ENCODE results near the gene SRSF9. TPM values are rescaled to one million over a fixed set of nuclear protein-coding genes. Genes with fewer than 3 reads are reported as not detected.
A peak's percentile ranks its signal among the peaks of the same experiment; 100 is the strongest.

Gene SRSF9
- total and polyA plus RNA-seq, 2 donors (not counting 1 experiment from before 2014, with no cell fraction given): 96.3 to 157 TPM

- no peak overlapping the region for H2AFZ ChIP-seq (ENCODE audit: insufficient read depth, low read depth, low read length, poor library complexity, severe bottlenecking)
- no peak overlapping the region for H3K27ac ChIP-seq (ENCODE audit: low read length in 2 of 2)
- peaks cover 3 to 37% of the 10 kb centered on the region in 2 experiments for H3K36me3 ChIP-seq (replicated peaks in 1 of 2; ENCODE audit: control extremely low read depth in 1 of 2, control insufficient read depth in 1 of 2, extremely low read depth in 1 of 2, insufficient read depth in 2 of 2, low read length in 1 of 2)
- ChIA-PET CTCF (interaction anchor here (1.7 to 3.9 kb wide), 2 partner anchors 12 to 24 kb away, joined by 3 to 8 read pairs; no protein-coding TSS in a partner anchor), POLR2A (no interaction called here)
- 83% methylated on average over 1 of the region's 2 CpGs for WGBS (ENCODE audit: insufficient coverage)
- peaks cover 44% of the 10 kb centered on the region for H3K4me1 Mint-ChIP-seq
- ATAC-seq (ENCODE audit: low read depth) (no peak), DNase-seq (no peak)
- H3K4me1 ChIP-seq (ENCODE audit: control insufficient read depth in 2 of 2, insufficient read depth in 2 of 2, low read length in 2 of 2): peaks cover 21 to 27% of the 10 kb centered on the region in 2 donors
- no peak overlapping the region for H3K9ac ChIP-seq (ENCODE audit: low read length)
- H3K9me3 Mint-ChIP-seq (ENCODE audit: insufficient read depth): no peaks in the 10 kb centered on the region
- H3K4me3 Mint-ChIP-seq: peak overlapping the region; percentile 96
- H4K20me1 ChIP-seq (ENCODE audit: control insufficient read depth, insufficient read depth, low read length, poor library complexity, severe bottlenecking): peaks cover 15% of the 10 kb centered on the region
- H3K4me3 ChIP-seq (ENCODE audit: control extremely low read depth in 1 of 5, extremely low read depth in 1 of 5, insufficient read depth in 1 of 5, low read depth in 2 of 5, low read length in 4 of 5): no peak overlapping the region
- no peaks in the 10 kb centered on the region for H3K27me3 Mint-ChIP-seq
- no peak overlapping the region for H3K4me2 ChIP-seq (replicated peaks; ENCODE audit: low read depth, low read length, poor library complexity, severe bottlenecking)
- TF ChIP-seq CTCF (IDR thresholded peaks at IDR 0.05): no peak
- no peak for TF ChIP-seq EZH2 (IDR thresholded peaks at IDR 0.05; ENCODE audit: borderline replicate concordance, insufficient read depth, low read depth, low read length, poor library complexity, severe bottlenecking)
- intact Hi-C loops (cut with micrococcal nuclease): no loop called here
- H3K27ac Mint-ChIP-seq: peak overlapping the region; percentile 96
- peaks cover 62% of the 10 kb centered on the region for H3K79me2 ChIP-seq (ENCODE audit: control insufficient read depth, insufficient read depth, low read length)
- H3K9me3 ChIP-seq (ENCODE audit: control extremely low read depth in 1 of 3, control insufficient read depth in 2 of 3, insufficient read depth in 1 of 3, low read length in 2 of 3): no peaks in the 10 kb centered on the region
- H3K27me3 ChIP-seq (replicated peaks in 1 of 4; ENCODE audit: control extremely low read depth in 1 of 4, control insufficient read depth in 3 of 4, insufficient read depth in 4 of 4, low read length in 3 of 4): no peaks in the 10 kb centered on the region
Observed at GRCh38 chr12:120444676-120445075, 24.9 kb downstream of the SRSF9 start.

- Histone ChIP-seq H3K4me1 (ENCODE audit: control insufficient read depth in 2 of 2, insufficient read depth in 2 of 2, low read length in 2 of 2) (peaks cover 18 to 20% of the 10 kb centered on the region in 2 donors), H3K27ac (ENCODE audit: low read length in 2 of 2) (no peak overlapping the region)
- POLR2A ChIA-PET: interaction anchor here (1.0 kb wide), 1 partner anchor 11 kb away, joined by 4 read pairs; no protein-coding TSS in a partner anchor
Observed at GRCh38 chr12:120439646-120440247, 29.8 kb downstream of the SRSF9 start.

More at GRCh38 chr12:120439646-120440247, 29.8 kb downstream of the SRSF9 start:
- Histone ChIP-seq H3K4me3 (ENCODE audit: control extremely low read depth in 1 of 5, extremely low read depth in 1 of 5, insufficient read depth in 1 of 5, low read depth in 2 of 5, low read length in 4 of 5) (no peak overlapping the region), H4K20me1 (ENCODE audit: control insufficient read depth, insufficient read depth, low read length, poor library complexity, severe bottlenecking) (peaks cover 22% of the 10 kb centered on the region), H3K36me3 (replicated peaks in 1 of 2; ENCODE audit: control extremely low read depth in 1 of 2, control insufficient read depth in 1 of 2, extremely low read depth in 1 of 2, insufficient read depth in 2 of 2, low read length in 1 of 2) (peaks cover 3 to 39% of the 10 kb centered on the region in 2 experiments), H3K27me3 (replicated peaks in 1 of 4; ENCODE audit: control extremely low read depth in 1 of 4, control insufficient read depth in 3 of 4, insufficient read depth in 4 of 4, low read length in 3 of 4) (no peaks in the 10 kb centered on the region), H3K9ac (ENCODE audit: low read length) (no peak overlapping the region), H2AFZ (ENCODE audit: insufficient read depth, low read depth, low read length, poor library complexity, severe bottlenecking) (no peak overlapping the region), H3K9me3 (ENCODE audit: control extremely low read depth in 1 of 3, control insufficient read depth in 2 of 3, insufficient read depth in 1 of 3, low read length in 2 of 3) (no peaks in the 10 kb centered on the region), H3K79me2 (ENCODE audit: control insufficient read depth, insufficient read depth, low read length) (peaks cover 40% of the 10 kb centered on the region), H3K4me2 (replicated peaks; ENCODE audit: low read depth, low read length, poor library complexity, severe bottlenecking) (peak overlapping the region; percentile 88)
- Mint-ChIP-seq H3K27ac (peak overlapping the region; percentile 56), H3K9me3 (ENCODE audit: insufficient read depth) (no peaks in the 10 kb centered on the region), H3K4me3 (peak overlapping the region; percentile 75), H3K27me3 (no peaks in the 10 kb centered on the region), H3K4me1 (peaks cover 32% of the 10 kb centered on the region)
- peak; percentile 88 for DNase-seq
- peak; percentile 42 for ATAC-seq (ENCODE audit: low read depth)
- no CpG with 5 or more reads among the region's 6 CpGs for WGBS (ENCODE audit: insufficient coverage)
- CTCF ChIA-PET: interaction anchor here (0.5 to 1.6 kb wide), 12 partner anchors 9 to 927 kb away, joined by 3 to 7 read pairs (median 3); partner anchors contain the start of gene POP5
- intact Hi-C loops (cut with micrococcal nuclease): loop anchor here (1.0 to 10.0 kb wide), 9 partner anchors 57 to 1828 kb away; partner anchors contain the start of genes DYNLL1, POP5, RNF10 and SIRT4
- no peak for TF ChIP-seq EZH2 (IDR thresholded peaks at IDR 0.05; ENCODE audit: borderline replicate concordance, insufficient read depth, low read depth, low read length, poor library complexity, severe bottlenecking)
- TF ChIP-seq CTCF (IDR thresholded peaks at IDR 0.05): peak; percentile 82
